PFSK-1 (cell line): ENCODE data around the gene PPP1R12B.

Experiments
- FOXP2 ChIP-seq: optimal IDR thresholded peaks from 2 replicates; pipeline ENCODE3; 2011; ENCODE audit warnings: borderline replicate concordance, control low read depth, inconsistent platforms; ENCODE audit not compliant: insufficient read depth; ENCODE audit errors: extremely low read length, extremely low read depth
- POLR2AphosphoS5 ChIP-seq: IDR thresholded peaks from 2 replicates; pipeline ENCODE4 v1.6.1; 2012; ENCODE audit warnings: low read depth, mild to moderate bottlenecking, control low read depth, low read length, moderate library complexity
- REST ChIP-seq, 2 experiments: IDR thresholded peaks; 2 replicates each; pipeline versions ENCODE4 v1.6.1 to v1.8.0; 2011 to 2012; ENCODE audit warnings: low read depth in 2 of 2, low read length in 2 of 2, control low read depth in 1 of 2, inconsistent platforms in 1 of 2, mild to moderate bottlenecking in 1 of 2, moderate library complexity in 1 of 2; ENCODE audit not compliant: insufficient read depth in 1 of 2
- SIN3A ChIP-seq: IDR thresholded peaks from 2 replicates; pipeline ENCODE4 v1.6.1; 2012; ENCODE audit warnings: mild to moderate bottlenecking, low read length, moderate library complexity, borderline replicate concordance; ENCODE audit not compliant: insufficient read depth
- TAF1 ChIP-seq: IDR thresholded peaks from 2 replicates; pipeline ENCODE4 v1.6.1; 2012; ENCODE audit warnings: low read length, control low read depth, borderline replicate concordance; ENCODE audit not compliant: insufficient read depth

Gene PPP1R12B

GRCh38 chr1:202324646-202325045 lies 23.9 kb upstream of the PPP1R12B start:
- TF ChIP-seq REST (IDR thresholded peaks at IDR 0.05; ENCODE audit: insufficient read depth in 1 of 2, low read depth in 2 of 2, low read length in 2 of 2) (no peak), POLR2AphosphoS5 (no peak), TAF1 (no peak), SIN3A (no peak), FOXP2 (no peak)

- TF ChIP-seq REST (IDR thresholded peaks at IDR 0.05; ENCODE audit: insufficient read depth in 1 of 2, low read depth in 2 of 2, low read length in 2 of 2) (no peak), FOXP2 (no peak), TAF1 (no peak), SIN3A (no peak), POLR2AphosphoS5 (no peak)
Observed at GRCh38 chr1:202329891-202330290, 18.6 kb upstream of the PPP1R12B start.

GRCh38 chr1:202333861-202334260 lies 14.6 kb upstream of the PPP1R12B start:
- TF ChIP-seq REST (IDR thresholded peaks at IDR 0.05; ENCODE audit: insufficient read depth in 1 of 2, low read depth in 2 of 2, low read length in 2 of 2): no peak
- no peak for TF ChIP-seq SIN3A
- TF ChIP-seq POLR2AphosphoS5: no peak
- TF ChIP-seq TAF1: no peak
- TF ChIP-seq FOXP2: no peak

- TF ChIP-seq TAF1 (no peak), SIN3A (no peak), POLR2AphosphoS5 (no peak), REST (IDR thresholded peaks at IDR 0.05; ENCODE audit: insufficient read depth in 1 of 2, low read depth in 2 of 2, low read length in 2 of 2) (no peak), FOXP2 (no peak)
Observed at GRCh38 chr1:202343652-202344349, 4.7 kb upstream of the PPP1R12B start.

GRCh38 chr1:202348005-202348508 lies 442 bp upstream of the PPP1R12B start:
- no peak for TF ChIP-seq TAF1
